ENCODE measurements around the gene CALCOCO2. TPM values are rescaled to one million over a fixed set of nuclear protein-coding genes. Genes with fewer than 3 reads are reported as not detected.

The CALCOCO2 gene
- total and polyA plus RNA-seq, 4 donors: 23.0 to 64.9 (median 44.0) TPM

DNA sequence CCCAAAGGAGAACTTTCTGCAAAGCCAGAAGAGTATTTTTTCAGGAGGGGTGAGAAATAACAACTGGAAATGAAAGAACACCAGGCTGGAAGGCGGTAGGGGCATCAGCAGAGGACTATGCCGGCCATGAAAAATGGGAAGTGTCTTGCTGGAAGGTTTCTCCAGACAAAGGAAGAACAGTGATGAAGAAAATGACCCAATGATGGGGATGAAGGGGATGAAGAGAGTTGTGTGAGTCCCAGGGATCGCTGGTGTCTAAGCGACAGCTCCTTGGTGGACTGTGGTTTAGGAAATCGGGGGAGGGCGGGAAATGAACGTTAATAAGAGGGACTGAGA is 14.4 kb upstream of the CALCOCO2 start:
- 23% methylated on average over 7 of the region's 7 CpGs for WGBS
- Histone ChIP-seq H3K9ac (ENCODE audit: low read depth in 1 of 2, low read length in 2 of 2) (no peak overlapping the region), H3K4me1 (ENCODE audit: control insufficient read depth in 4 of 4, insufficient read depth in 4 of 4, low read length in 3 of 4) (peaks cover 0 to 15% (median 9%) of the 10 kb centered on the region in 4 donors), H3K27ac (ENCODE audit: low read depth in 1 of 2, low read length in 2 of 2) (no peak overlapping the region), H3K9me3 (ENCODE audit: control insufficient read depth in 4 of 4, low read length in 3 of 4) (no peaks in the 10 kb centered on the region), H3K36me3 (ENCODE audit: control insufficient read depth in 4 of 4, insufficient read depth in 3 of 4, low read depth in 1 of 4, low read length in 3 of 4) (no peaks in the 10 kb centered on the region), H3K4me3 (ENCODE audit: low read depth in 1 of 3, low read length in 3 of 3) (peak overlapping the region in 1 of 3 donors; percentile 34), H3K27me3 (ENCODE audit: control insufficient read depth in 4 of 4, insufficient read depth in 4 of 4, low read length in 3 of 4) (no peaks in the 10 kb centered on the region)
- DNase-seq (ENCODE audit: low spot score): no peak
- TF ChIP-seq JUND (IDR thresholded peaks at IDR 0.05): no peak

DNA sequence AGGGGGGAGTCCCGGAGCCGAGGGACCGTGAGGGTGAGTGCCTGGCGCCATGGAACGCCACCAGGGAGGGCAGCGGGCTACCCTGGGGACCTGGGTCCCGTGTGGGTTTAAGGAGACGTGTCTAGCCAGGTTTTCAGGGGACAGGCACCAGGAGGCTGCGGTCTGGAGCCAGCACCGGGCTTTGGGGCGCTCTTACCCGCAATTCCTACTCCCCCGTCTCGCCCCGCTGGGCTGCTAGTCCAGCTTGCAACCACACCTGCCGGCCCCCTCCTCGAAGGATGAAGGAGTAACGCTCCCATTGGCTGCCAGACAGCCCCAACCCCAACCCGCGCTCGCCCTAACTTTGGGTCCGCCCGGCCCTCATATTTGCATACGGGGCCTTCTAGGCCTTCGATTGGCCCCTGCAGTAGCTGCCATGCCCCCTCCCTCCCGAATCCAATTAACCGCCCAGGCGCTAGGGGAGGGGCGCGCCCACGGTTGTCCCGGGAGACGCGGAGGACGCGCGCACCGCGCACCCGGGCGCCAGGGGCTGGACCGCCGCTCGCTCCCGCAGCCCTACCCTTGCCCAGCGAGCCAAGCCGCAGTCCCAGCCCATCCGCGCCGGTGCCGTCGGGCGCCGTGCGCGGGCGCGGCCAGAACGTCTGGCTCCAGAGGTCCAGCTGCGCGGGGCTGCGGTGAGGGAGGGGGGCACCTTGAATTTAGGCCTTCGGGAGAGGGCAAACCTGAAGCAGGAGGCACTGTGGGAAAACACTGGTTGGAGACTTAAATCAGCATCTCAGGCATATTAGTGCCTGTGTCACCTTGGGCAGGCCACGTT is 13.9 kb upstream of the CALCOCO2 start, which contains the start of gene TTLL6:
Gene TTLL6, minus strand, starts transcription at position 456 of the 817 bp plus-strand sequence. Its CDS starts 157 bp downstream, at position 299.
- H3K9ac ChIP-seq (ENCODE audit: low read depth in 1 of 2, low read length in 2 of 2): no peak within 1 kb of the TSS
- DNase-seq (ENCODE audit: low spot score): peak; percentile 76
- TF ChIP-seq GABPA (IDR thresholded peaks at IDR 0.05 in 1 of 2, conservative IDR thresholded peaks at IDR 0.05 in 1 of 2): no peak
- no peak for TF ChIP-seq NR2F2 (IDR thresholded peaks at IDR 0.05)
- TF ChIP-seq SP1 (IDR thresholded peaks at IDR 0.05): no peak
- no peak for TF ChIP-seq HNF4A (conservative IDR thresholded peaks at IDR 0.05)
- no peak for TF ChIP-seq RXRA (IDR thresholded peaks at IDR 0.05)
- no peak for TF ChIP-seq YY1 (IDR thresholded peaks at IDR 0.05)
- TF ChIP-seq RAD21 (IDR thresholded peaks at IDR 0.05): no peak
- no peak for TF ChIP-seq HNF4G (IDR thresholded peaks at IDR 0.05)
- TF ChIP-seq, protein P1, sequence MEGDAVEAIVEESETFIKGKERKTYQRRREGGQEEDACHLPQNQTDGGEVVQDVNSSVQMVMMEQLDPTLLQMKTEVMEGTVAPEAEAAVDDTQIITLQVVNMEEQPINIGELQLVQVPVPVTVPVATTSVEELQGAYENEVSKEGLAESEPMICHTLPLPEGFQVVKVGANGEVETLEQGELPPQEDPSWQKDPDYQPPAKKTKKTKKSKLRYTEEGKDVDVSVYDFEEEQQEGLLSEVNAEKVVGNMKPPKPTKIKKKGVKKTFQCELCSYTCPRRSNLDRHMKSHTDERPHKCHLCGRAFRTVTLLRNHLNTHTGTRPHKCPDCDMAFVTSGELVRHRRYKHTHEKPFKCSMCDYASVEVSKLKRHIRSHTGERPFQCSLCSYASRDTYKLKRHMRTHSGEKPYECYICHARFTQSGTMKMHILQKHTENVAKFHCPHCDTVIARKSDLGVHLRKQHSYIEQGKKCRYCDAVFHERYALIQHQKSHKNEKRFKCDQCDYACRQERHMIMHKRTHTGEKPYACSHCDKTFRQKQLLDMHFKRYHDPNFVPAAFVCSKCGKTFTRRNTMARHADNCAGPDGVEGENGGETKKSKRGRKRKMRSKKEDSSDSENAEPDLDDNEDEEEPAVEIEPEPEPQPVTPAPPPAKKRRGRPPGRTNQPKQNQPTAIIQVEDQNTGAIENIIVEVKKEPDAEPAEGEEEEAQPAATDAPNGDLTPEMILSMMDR (IDR thresholded peaks at IDR 0.05; ENCODE audit: low read depth, low read length, missing input control): no peak
- TF ChIP-seq, protein P2, sequence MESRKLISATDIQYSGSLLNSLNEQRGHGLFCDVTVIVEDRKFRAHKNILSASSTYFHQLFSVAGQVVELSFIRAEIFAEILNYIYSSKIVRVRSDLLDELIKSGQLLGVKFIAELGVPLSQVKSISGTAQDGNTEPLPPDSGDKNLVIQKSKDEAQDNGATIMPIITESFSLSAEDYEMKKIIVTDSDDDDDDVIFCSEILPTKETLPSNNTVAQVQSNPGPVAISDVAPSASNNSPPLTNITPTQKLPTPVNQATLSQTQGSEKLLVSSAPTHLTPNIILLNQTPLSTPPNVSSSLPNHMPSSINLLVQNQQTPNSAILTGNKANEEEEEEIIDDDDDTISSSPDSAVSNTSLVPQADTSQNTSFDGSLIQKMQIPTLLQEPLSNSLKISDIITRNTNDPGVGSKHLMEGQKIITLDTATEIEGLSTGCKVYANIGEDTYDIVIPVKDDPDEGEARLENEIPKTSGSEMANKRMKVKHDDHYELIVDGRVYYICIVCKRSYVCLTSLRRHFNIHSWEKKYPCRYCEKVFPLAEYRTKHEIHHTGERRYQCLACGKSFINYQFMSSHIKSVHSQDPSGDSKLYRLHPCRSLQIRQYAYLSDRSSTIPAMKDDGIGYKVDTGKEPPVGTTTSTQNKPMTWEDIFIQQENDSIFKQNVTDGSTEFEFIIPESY (IDR thresholded peaks at IDR 0.05): no peak
- TF ChIP-seq, protein P3, sequence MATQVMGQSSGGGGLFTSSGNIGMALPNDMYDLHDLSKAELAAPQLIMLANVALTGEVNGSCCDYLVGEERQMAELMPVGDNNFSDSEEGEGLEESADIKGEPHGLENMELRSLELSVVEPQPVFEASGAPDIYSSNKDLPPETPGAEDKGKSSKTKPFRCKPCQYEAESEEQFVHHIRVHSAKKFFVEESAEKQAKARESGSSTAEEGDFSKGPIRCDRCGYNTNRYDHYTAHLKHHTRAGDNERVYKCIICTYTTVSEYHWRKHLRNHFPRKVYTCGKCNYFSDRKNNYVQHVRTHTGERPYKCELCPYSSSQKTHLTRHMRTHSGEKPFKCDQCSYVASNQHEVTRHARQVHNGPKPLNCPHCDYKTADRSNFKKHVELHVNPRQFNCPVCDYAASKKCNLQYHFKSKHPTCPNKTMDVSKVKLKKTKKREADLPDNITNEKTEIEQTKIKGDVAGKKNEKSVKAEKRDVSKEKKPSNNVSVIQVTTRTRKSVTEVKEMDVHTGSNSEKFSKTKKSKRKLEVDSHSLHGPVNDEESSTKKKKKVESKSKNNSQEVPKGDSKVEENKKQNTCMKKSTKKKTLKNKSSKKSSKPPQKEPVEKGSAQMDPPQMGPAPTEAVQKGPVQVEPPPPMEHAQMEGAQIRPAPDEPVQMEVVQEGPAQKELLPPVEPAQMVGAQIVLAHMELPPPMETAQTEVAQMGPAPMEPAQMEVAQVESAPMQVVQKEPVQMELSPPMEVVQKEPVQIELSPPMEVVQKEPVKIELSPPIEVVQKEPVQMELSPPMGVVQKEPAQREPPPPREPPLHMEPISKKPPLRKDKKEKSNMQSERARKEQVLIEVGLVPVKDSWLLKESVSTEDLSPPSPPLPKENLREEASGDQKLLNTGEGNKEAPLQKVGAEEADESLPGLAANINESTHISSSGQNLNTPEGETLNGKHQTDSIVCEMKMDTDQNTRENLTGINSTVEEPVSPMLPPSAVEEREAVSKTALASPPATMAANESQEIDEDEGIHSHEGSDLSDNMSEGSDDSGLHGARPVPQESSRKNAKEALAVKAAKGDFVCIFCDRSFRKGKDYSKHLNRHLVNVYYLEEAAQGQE (IDR thresholded peaks at IDR 0.05): no peak
- no peak for TF ChIP-seq JUND (IDR thresholded peaks at IDR 0.05)
- TF ChIP-seq, protein P4, sequence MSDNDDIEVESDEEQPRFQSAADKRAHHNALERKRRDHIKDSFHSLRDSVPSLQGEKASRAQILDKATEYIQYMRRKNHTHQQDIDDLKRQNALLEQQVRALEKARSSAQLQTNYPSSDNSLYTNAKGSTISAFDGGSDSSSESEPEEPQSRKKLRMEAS (IDR thresholded peaks at IDR 0.05): no peak
- TF ChIP-seq, protein P5, sequence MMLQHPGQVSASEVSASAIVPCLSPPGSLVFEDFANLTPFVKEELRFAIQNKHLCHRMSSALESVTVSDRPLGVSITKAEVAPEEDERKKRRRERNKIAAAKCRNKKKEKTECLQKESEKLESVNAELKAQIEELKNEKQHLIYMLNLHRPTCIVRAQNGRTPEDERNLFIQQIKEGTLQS (IDR thresholded peaks at IDR 0.05): no peak
- no peak for TF ChIP-seq TAF1 (conservative IDR thresholded peaks at IDR 0.05)
- no peak for TF ChIP-seq FOXA2 (IDR thresholded peaks at IDR 0.05)
- peak within 1 kb of the TSS; percentile 34 to 42 (median 42) for H3K4me3 ChIP-seq (ENCODE audit: low read depth in 1 of 3, low read length in 3 of 3)
- H3K27me3 ChIP-seq (ENCODE audit: control insufficient read depth in 4 of 4, insufficient read depth in 4 of 4, low read length in 3 of 4): no peaks in the 10 kb centered on the region
- peaks cover 0 to 15% (median 9%) of the 10 kb centered on the region in 4 donors for H3K4me1 ChIP-seq (ENCODE audit: control insufficient read depth in 4 of 4, insufficient read depth in 4 of 4, low read length in 3 of 4)
- WGBS: 3% methylated on average over 64 of the region's 64 CpGs
- H3K27ac ChIP-seq (ENCODE audit: low read depth in 1 of 2, low read length in 2 of 2): no peak within 1 kb of the TSS
- H3K36me3 ChIP-seq (ENCODE audit: control insufficient read depth in 4 of 4, insufficient read depth in 3 of 4, low read depth in 1 of 4, low read length in 3 of 4): no peaks in the 10 kb centered on the region
- no peaks in the 10 kb centered on the region for H3K9me3 ChIP-seq (ENCODE audit: control insufficient read depth in 4 of 4, low read length in 3 of 4)

Measured in liver (tissue), 9 donors.